ENCODE results near the gene PRAMEF14. TPM values are rescaled to one million over a fixed set of nuclear protein-coding genes. Genes with fewer than 3 reads are reported as not detected.
"Not testable (repeated sequence)": the region's sequence is repeated elsewhere in the genome, so short reads cannot be mapped to it uniquely, and the experiment has no call there.

Gene PRAMEF14
- total and polyA plus RNA-seq, 4 donors: not detected

- not testable (repeated sequence) for DNase-seq (ENCODE audit: low spot score); H3K4me1 ChIP-seq (ENCODE audit: control insufficient read depth in 4 of 4, insufficient read depth in 4 of 4, low read length in 3 of 4); H3K27ac ChIP-seq (ENCODE audit: low read depth in 1 of 2, low read length in 2 of 2); H3K9ac ChIP-seq (ENCODE audit: low read depth in 1 of 2, low read length in 2 of 2); H3K27me3 ChIP-seq (ENCODE audit: control insufficient read depth in 4 of 4, insufficient read depth in 4 of 4, low read length in 3 of 4); H3K9me3 ChIP-seq (ENCODE audit: control insufficient read depth in 4 of 4, low read length in 3 of 4); H3K36me3 ChIP-seq (ENCODE audit: control insufficient read depth in 4 of 4, insufficient read depth in 3 of 4, low read depth in 1 of 4, low read length in 3 of 4); H3K4me3 ChIP-seq (ENCODE audit: low read depth in 1 of 3, low read length in 3 of 3)
- peak; percentile 27 to 33 for TF ChIP-seq RAD21 (IDR thresholded peaks at IDR 0.05)
- WGBS: 15% methylated on average over 2 of the region's 9 CpGs
Measured at GRCh38 chr1:13354475-13354874, 7.5 kb upstream of the PRAMEF14 start.

- not testable (repeated sequence) for H3K9ac ChIP-seq (ENCODE audit: low read depth in 1 of 2, low read length in 2 of 2); H3K4me1 ChIP-seq (ENCODE audit: control insufficient read depth in 4 of 4, insufficient read depth in 4 of 4, low read length in 3 of 4); DNase-seq (ENCODE audit: low spot score)
Measured at GRCh38 chr1:13353476-13353875, 6.5 kb upstream of the PRAMEF14 start.

GRCh38 chr1:13342496-13342895 lies 4.4 kb downstream of the PRAMEF14 start:
- not testable (repeated sequence) for H3K27me3 ChIP-seq (ENCODE audit: control insufficient read depth in 4 of 4, insufficient read depth in 4 of 4, low read length in 3 of 4); H3K27ac ChIP-seq (ENCODE audit: low read depth in 1 of 2, low read length in 2 of 2); H3K9ac ChIP-seq (ENCODE audit: low read depth in 1 of 2, low read length in 2 of 2); H3K9me3 ChIP-seq (ENCODE audit: control insufficient read depth in 4 of 4, low read length in 3 of 4); DNase-seq (ENCODE audit: low spot score); H3K36me3 ChIP-seq (ENCODE audit: control insufficient read depth in 4 of 4, insufficient read depth in 3 of 4, low read depth in 1 of 4, low read length in 3 of 4); H3K4me1 ChIP-seq (ENCODE audit: control insufficient read depth in 4 of 4, insufficient read depth in 4 of 4, low read length in 3 of 4); H3K4me3 ChIP-seq (ENCODE audit: low read depth in 1 of 3, low read length in 3 of 3)
- 82% methylated on average over 8 of the region's 8 CpGs for WGBS

More at GRCh38 chr1:13353476-13353875, 6.5 kb upstream of the PRAMEF14 start:
- WGBS: 90% methylated on average over 8 of the region's 8 CpGs
- not testable (repeated sequence) for H3K4me3 ChIP-seq (ENCODE audit: low read depth in 1 of 3, low read length in 3 of 3); H3K9me3 ChIP-seq (ENCODE audit: control insufficient read depth in 4 of 4, low read length in 3 of 4); H3K27me3 ChIP-seq (ENCODE audit: control insufficient read depth in 4 of 4, insufficient read depth in 4 of 4, low read length in 3 of 4); H3K27ac ChIP-seq (ENCODE audit: low read depth in 1 of 2, low read length in 2 of 2); H3K36me3 ChIP-seq (ENCODE audit: control insufficient read depth in 4 of 4, insufficient read depth in 3 of 4, low read depth in 1 of 4, low read length in 3 of 4)

- not testable (repeated sequence) for H3K36me3 ChIP-seq (ENCODE audit: control insufficient read depth in 4 of 4, insufficient read depth in 3 of 4, low read depth in 1 of 4, low read length in 3 of 4); H3K4me3 ChIP-seq (ENCODE audit: low read depth in 1 of 3, low read length in 3 of 3); H3K4me1 ChIP-seq (ENCODE audit: control insufficient read depth in 4 of 4, insufficient read depth in 4 of 4, low read length in 3 of 4); DNase-seq (ENCODE audit: low spot score); H3K9me3 ChIP-seq (ENCODE audit: control insufficient read depth in 4 of 4, low read length in 3 of 4); H3K9ac ChIP-seq (ENCODE audit: low read depth in 1 of 2, low read length in 2 of 2); H3K27ac ChIP-seq (ENCODE audit: low read depth in 1 of 2, low read length in 2 of 2); H3K27me3 ChIP-seq (ENCODE audit: control insufficient read depth in 4 of 4, insufficient read depth in 4 of 4, low read length in 3 of 4)
- 53% methylated on average over 3 of the region's 4 CpGs for WGBS
Measured at GRCh38 chr1:13315281-13315680, 31.7 kb downstream of the PRAMEF14 start, which contains the start of gene PRAMEF15. TSS of gene PRAMEF15 (plus strand) at chr1:13315581. CDS start at chr1:13318408, 2,827 bp downstream.

GRCh38 chr1:13303239-13303638 lies 43.7 kb downstream of the PRAMEF14 start, which contains the start of gene PRAMEF33:
TSS of gene PRAMEF33 (plus strand) at chr1:13303539. CDS start at chr1:13305955, 2,416 bp downstream.
- DNase-seq (ENCODE audit: low spot score); H3K27ac ChIP-seq (ENCODE audit: low read depth in 1 of 2, low read length in 2 of 2): not testable (repeated sequence)

GRCh38 chr1:13302197-13302596 lies 44.7 kb downstream of the PRAMEF14 start:
- not testable (repeated sequence) for H3K9me3 ChIP-seq (ENCODE audit: control insufficient read depth in 4 of 4, low read length in 3 of 4); DNase-seq (ENCODE audit: low spot score); H3K9ac ChIP-seq (ENCODE audit: low read depth in 1 of 2, low read length in 2 of 2); H3K4me3 ChIP-seq (ENCODE audit: low read depth in 1 of 3, low read length in 3 of 3); H3K27ac ChIP-seq (ENCODE audit: low read depth in 1 of 2, low read length in 2 of 2); H3K36me3 ChIP-seq (ENCODE audit: control insufficient read depth in 4 of 4, insufficient read depth in 3 of 4, low read depth in 1 of 4, low read length in 3 of 4); H3K27me3 ChIP-seq (ENCODE audit: control insufficient read depth in 4 of 4, insufficient read depth in 4 of 4, low read length in 3 of 4); H3K4me1 ChIP-seq (ENCODE audit: control insufficient read depth in 4 of 4, insufficient read depth in 4 of 4, low read length in 3 of 4)

More at GRCh38 chr1:13303239-13303638, 43.7 kb downstream of the PRAMEF14 start, which contains the start of gene PRAMEF33:
- H3K4me3 ChIP-seq (ENCODE audit: low read depth in 1 of 3, low read length in 3 of 3); H3K4me1 ChIP-seq (ENCODE audit: control insufficient read depth in 4 of 4, insufficient read depth in 4 of 4, low read length in 3 of 4); H3K27me3 ChIP-seq (ENCODE audit: control insufficient read depth in 4 of 4, insufficient read depth in 4 of 4, low read length in 3 of 4); H3K9me3 ChIP-seq (ENCODE audit: control insufficient read depth in 4 of 4, low read length in 3 of 4); H3K9ac ChIP-seq (ENCODE audit: low read depth in 1 of 2, low read length in 2 of 2); H3K36me3 ChIP-seq (ENCODE audit: control insufficient read depth in 4 of 4, insufficient read depth in 3 of 4, low read depth in 1 of 4, low read length in 3 of 4): not testable (repeated sequence)
- WGBS: no CpG with 5 or more reads among the region's 1 CpG

- not testable (repeated sequence) for H3K9ac ChIP-seq (ENCODE audit: low read depth in 1 of 2, low read length in 2 of 2); H3K36me3 ChIP-seq (ENCODE audit: control insufficient read depth in 4 of 4, insufficient read depth in 3 of 4, low read depth in 1 of 4, low read length in 3 of 4); H3K9me3 ChIP-seq (ENCODE audit: control insufficient read depth in 4 of 4, low read length in 3 of 4); H3K4me1 ChIP-seq (ENCODE audit: control insufficient read depth in 4 of 4, insufficient read depth in 4 of 4, low read length in 3 of 4); H3K4me3 ChIP-seq (ENCODE audit: low read depth in 1 of 3, low read length in 3 of 3); H3K27ac ChIP-seq (ENCODE audit: low read depth in 1 of 2, low read length in 2 of 2); DNase-seq (ENCODE audit: low spot score); H3K27me3 ChIP-seq (ENCODE audit: control insufficient read depth in 4 of 4, insufficient read depth in 4 of 4, low read length in 3 of 4)
- WGBS: 97% methylated on average over 16 of the region's 27 CpGs
Measured at GRCh38 chr1:13298699-13299098, 48.2 kb downstream of the PRAMEF14 start.

Data from liver (tissue), 9 donors.